ENCODE data around the gene TAF1C.
A peak's percentile ranks its signal among the peaks of the same experiment; 100 is the strongest.
"Not testable (repeated sequence)": the region's sequence is repeated elsewhere in the genome, so short reads cannot be mapped to it uniquely, and the experiment has no call there.

TAF1C gene, protein sequence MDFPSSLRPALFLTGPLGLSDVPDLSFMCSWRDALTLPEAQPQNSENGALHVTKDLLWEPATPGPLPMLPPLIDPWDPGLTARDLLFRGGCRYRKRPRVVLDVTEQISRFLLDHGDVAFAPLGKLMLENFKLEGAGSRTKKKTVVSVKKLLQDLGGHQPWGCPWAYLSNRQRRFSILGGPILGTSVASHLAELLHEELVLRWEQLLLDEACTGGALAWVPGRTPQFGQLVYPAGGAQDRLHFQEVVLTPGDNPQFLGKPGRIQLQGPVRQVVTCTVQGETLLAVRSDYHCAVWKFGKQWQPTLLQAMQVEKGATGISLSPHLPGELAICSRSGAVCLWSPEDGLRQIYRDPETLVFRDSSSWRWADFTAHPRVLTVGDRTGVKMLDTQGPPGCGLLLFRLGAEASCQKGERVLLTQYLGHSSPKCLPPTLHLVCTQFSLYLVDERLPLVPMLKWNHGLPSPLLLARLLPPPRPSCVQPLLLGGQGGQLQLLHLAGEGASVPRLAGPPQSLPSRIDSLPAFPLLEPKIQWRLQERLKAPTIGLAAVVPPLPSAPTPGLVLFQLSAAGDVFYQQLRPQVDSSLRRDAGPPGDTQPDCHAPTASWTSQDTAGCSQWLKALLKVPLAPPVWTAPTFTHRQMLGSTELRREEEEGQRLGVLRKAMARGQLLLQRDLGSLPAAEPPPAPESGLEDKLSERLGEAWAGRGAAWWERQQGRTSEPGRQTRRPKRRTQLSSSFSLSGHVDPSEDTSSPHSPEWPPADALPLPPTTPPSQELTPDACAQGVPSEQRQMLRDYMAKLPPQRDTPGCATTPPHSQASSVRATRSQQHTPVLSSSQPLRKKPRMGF

DNA sequence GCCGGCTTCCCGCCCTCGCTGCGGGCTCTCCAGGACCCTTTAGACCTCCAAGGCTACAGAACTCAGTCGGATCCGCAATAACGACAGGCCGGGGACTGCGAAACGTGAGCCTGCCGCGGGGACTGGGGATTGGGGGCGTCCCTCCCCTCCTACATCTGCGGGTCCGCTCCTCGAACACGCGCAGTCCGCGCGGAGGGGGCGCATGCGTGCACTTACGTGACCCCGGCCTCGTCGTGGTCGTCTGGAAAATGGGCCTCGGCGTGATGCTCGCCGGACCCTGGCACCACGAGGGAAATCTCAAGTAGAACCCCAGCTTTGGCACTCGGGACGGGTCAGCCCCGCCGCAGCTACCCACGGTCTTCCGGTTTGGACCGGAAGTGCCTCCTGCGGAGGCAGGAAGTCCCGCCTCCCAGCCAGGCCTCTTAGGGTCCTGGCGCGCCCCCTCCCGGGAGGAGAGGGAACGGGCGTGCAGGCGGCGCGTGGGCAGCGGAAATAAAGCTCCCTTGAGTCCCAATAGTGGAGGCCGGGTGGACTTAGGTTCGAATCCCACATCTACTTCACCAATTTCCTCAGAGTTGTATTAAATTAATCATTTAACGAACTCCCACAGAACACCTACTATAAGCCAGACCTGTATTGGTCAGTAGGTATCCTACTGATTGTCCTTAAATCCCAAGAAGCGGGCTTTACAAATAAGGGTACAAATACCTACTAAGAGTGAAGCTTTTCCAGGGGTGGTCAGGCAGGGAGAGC lies at the start of gene TAF1C:
Gene TAF1C, minus strand, starts transcription at position 373 of the 753 bp plus-strand sequence. CDS start 2,069 bp downstream, outside the sequence.
- DNase-seq = peak; percentile 91

DNA sequence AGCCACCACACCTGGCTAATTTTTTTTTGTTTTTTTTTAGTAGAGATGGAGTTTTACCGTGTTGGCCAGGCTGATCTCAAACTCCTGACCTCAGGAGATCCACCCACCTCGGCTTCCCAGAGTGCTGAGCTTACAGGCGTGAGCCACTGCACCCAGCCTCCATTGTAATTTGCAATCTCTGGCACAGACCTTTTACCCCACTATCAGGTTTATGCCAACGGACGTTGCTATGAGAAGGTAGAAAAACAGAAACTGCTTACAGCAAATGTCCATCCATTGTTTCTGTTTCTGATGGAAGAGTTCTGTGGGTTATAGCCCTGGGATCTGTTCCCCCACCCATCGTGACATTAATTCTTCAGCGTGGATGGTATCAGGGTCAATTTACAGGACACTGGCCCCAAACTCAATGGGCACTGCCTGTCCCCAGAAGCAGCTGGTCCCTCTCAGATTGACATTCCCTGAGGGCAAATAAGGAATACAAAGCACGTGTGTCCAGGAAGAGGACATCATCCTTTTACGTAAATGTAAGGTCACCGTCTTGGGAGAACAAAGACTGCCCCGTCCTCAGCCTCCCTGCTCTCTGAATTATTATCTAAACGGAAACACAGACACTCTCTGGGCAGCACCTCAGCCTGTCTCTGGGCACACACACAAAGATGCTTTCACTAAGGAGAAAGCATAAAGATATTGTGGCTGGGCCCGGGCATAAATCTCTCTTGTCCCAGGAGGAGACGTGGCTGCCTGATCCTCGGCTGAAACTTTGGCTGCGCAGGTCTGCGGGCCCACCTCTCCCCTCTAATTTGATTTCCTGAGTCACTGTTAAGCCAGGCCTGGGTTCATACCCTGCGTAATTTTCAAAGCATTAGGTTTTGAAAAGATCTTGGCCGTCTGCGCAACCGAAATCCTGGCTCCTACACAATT lies 47.7 kb upstream of the TAF1C start:
- no peak for DNase-seq

DNA sequence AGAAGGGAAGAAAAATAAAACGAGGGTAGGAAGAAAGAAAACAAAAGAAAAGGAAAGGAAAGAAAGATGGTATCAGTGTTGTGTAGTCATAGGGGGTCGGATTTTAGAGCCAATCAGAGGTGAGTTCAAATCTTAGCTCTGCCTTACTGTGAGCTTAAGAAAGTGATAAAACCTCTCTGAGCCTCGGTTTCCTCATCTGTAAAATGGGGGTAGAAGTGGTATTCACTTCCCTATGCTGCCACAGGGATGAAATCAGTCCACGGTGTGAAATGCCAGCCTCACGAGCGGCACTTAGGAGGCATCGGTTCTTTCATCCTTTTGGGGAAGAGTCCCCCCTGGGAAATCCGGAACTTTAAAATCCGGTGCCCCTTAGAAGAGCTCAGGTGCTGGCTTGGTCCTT lies 46.9 kb upstream of the TAF1C start:
- no peak for DNase-seq

DNA sequence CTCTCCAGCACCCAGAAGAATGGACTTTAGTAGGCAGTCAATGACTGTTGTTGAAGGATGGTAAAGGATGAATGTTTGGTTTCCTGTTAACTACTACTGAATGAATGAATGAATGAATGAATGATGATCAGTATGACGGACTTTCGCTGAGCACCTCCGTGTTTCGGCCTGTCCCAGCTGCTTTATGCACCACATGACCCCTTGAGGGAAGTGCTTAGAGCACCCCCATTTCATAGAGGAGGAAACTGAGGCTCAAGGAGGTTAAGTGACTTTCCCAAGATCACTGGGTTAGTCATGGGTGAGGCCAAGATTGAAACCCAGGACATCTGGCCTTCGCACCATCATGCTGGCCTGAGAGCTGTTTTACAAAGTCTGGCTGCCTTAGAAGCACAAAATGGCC lies 46.1 kb upstream of the TAF1C start:
- no peak for DNase-seq

DNA sequence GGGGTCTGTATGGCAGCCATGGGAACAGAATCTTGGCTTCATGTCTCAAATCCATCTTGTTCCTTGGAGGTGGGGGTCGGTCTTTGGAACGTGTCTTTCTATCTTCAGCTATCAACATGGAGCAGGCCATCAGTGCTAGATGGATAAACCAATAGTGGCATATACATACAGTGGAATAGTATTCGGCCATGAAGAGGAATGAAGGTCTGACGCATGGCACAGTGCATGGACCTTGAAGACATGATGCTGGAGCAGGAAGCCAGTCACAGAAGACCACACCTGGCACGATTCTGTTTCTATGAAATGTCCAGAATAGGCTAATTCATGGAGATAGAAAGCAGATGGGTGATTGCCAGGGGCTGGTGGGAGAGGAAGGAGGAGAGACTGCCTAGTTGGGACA lies 45.2 kb upstream of the TAF1C start:
- DNase-seq = no peak

DNA sequence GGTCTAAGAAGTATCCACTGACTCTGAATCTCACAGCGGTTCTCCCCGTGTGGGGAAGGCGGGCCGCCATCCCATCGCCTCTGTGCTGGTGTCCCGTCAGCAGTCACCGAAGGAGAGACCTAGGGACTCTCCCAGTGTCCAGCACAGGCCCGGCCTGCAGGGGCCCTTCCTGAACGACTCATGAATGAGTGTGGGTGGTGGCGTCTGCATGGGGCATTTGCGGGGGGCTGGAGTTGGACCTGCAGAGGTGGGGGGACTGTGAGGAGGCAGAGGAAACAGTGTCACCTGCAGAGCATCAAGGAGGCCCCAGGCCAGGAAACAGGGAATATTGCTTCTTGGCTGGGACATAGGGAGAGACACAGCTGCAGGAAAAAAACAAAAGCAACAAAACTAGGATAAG lies 42.6 kb upstream of the TAF1C start:
- no peak for DNase-seq

DNA sequence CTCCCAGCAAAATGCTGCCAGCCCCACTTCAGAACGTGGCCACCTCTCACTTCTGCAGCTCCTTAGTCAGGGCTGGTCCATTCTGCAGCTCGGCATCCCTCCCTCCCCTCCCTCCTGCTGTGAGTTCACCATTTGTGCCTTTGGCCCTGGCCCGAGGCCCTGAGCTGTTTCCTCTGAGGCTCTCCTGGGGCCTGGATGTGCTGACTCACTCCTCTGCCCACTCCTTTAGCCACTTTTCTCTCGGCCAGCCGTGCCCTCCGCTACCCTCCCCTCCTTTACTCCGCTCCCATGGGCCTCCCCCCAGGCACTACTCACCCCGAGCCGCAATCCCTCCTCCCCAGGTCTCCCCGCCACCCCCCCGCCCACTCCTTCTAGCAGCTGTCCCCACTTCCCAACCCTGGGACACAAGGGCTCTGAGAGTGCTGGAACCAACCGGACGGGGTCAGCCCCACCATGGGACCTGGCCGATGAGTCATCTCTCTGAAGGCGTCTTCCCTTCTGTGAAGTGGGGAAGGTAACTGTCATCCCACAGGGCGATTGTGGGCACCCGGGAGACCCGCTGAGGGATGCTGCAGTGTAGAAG lies 41.5 kb upstream of the TAF1C start:
- DNase-seq = no peak

DNA sequence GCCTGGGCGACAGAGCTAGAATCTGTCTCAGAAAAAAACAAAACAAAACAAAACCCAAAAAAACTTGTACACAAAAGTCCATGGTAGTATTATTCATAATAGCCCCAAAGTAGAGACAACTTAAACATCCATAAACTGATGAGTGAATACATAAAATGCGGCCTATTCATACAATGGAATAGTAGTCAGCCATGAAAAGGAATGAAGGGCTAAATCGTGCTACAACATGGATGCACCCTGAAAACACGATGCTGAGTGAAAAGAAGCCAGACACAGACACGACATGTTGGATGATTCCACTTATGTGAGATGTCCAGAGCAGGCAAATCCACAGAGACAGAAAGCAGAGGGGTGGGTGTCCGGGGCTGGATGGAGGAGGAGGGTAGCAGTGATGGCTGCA lies 40.7 kb upstream of the TAF1C start:
- no peak for DNase-seq

DNA sequence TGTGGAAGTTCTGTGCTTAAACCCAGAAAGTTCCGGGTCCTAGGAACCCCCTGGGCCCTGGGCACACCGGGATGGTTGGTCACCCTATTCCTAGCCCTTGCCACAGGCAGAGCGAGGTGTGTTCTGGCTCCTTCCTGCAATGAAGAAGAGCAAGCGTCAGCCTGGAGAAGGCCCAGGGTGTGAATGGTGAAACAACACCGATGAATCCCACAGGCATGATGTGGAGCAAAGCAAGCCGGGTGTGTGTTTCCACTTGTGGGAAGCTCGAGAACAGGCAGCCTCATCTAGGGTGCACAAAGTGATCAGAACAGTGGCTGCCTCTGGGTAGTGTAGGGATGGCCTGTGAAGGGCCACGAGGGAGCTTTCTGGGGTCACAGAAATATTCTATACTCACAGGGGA lies 39.2 kb upstream of the TAF1C start:
- no peak for DNase-seq

DNA sequence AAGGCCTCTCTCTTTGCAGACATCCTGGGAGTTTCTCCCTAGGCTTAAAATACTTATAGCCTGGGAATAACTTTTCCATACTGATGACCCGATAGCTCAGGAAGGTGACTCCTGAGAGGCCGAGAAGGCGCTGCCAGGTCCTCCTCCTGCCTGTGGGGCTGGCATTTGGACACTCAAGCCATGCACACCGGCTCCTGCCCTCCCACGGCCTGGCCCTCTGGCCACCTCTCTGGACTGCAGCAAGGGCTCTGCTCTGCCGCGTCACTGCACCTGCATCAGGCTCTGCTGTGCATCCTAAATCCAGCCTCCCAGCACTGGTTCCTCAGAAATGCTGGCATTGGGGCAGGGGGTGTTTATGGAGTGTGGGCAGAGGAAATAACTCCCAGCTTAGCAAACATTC lies 38.7 kb upstream of the TAF1C start:
- DNase-seq = no peak

DNA sequence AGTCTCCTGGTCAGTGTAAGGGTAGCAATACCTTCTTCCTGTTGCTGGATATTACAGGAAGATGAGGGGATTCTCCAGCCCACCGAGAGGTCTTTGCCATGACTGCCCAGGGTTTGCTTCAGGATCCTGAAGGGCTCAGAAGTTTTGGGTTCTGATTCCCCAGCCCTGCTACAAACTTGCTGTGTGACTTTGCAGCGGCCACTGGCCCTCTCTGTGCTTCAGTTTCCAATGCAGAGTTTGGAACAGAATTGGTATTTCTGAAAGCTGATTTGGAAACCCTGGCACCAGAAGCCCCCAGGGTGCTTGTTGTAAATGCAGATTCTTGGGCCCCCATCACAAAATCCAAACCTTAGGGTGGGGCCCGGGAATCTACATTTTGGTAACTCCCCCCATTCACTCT lies 38.3 kb upstream of the TAF1C start:
- DNase-seq = no peak

DNA sequence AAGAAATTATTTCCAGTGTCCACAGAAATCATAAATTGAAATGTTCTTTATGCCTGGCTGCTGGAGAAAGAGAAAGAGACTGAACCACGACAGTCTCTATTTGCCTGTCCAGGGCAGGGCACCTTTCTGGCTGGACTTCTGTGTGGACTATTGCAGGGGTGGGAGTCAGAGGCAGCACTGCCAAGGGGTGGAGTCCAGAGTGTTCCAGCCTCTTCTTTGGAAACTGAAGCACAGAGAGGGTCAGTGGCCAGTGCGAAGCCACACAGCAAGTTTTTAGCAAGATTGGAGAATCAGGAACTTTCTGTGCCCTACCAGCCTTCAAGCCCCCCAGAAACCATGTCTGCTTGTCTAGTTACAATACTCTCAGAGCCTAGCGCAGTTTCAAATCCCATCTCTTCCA lies 37.7 kb upstream of the TAF1C start:
- DNase-seq = no peak

DNA sequence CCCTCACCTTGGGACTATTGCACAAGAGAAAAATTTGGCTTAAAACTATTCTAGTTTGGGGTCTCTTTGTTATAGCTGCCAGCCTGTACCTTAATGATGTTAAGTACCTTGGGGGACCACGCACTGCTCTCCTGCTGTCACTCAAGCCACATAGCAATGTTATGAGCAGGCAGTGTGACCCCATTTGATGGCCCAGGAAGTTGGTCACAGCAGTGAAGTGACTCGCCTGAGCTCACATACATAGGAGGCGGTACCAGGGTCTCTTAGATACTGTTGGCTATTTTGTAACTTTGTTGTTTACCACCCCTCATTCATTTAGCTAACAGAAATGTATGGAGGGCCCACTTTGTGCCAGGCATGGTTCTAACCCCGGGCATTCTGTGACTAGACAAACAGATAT lies 36.6 kb upstream of the TAF1C start:
- DNase-seq = no peak

DNA sequence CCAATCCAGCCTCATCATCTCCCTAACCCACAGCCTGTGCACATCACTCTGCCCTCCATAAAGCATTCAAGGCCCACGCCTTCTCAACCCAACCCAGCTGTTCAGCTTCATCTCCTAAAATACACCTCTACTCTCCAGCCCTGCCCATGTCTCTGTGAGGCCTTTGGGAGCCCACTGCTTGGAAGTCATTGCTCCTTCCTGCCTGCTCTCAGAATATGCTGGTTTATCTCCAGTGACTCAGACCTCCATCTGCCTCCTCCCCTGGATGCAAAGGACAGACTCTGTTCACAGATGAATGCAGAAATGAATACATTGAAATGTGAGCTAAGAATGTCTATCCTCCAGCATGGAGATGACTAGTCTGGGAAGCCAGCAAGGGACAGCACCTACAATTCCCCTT lies 34.0 kb upstream of the TAF1C start:
- no peak for DNase-seq

DNA sequence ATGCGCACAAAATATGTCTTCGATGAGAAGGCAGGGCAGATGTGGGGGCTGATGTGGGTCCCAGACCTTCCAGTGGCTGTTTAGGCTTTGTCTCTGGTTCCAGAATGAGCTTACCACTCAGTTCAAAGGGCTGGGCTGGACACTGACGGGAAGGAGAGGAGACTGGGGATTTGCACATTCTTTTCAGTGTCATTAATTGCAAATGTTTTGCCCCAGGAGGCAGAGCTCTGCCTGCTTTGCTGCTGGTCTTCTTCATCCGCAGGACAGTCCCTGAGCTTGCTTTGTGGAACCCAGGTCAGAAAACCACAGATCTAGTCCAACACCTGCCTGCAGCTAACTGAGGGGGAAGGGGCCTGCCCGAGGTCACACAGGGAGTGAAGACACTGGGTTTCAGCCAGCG lies 32.1 kb upstream of the TAF1C start:
- no peak for DNase-seq

DNA sequence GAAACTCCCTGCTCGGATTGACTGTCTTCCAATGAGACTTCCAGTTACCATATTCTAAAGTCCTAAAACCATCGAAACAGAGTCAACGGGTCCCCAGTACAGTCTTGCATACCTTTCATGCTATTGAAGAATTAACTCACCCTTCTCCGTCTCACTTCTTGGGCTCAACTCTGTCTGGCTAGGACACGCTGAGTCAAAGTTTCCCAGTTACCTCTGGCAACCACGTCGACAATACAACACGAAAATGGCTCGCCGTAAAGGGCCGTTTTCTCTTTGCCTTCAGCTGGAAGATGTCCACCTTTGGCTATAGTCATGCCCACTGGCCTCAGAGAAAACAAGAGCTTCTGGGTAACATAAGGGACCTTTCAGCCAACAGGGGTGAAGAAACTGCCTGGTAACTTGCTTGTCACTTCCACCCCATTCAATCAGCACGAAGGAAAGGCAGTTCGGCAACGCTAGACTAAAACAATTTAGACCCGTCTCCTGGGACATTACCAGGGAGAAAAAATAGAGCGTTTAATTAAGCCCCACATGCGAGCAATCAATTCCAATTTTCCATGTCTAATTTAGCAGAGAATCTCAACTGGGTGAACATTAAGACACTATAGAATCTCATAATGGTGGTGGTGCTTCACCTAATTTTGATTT lies 31.4 kb upstream of the TAF1C start:
- DNase-seq = no peak

DNA sequence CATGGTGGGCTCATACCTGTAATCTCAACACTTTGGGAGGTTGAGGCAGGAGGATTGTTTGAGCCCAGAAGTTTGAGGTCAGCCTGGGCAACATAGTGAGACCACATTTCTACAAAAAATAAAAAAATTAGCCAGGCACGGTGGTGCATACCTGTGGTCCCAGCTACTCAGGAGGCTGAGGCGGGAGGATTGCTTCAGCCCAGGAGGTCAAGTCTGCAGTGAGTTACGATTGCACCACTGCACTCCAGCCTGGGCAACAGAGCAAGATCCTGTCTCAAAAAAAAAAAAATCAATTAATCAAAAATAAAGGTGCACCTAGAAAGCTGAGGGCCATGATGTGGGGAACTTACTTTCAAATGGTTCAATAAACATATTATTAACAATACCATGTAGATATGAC lies 29.3 kb upstream of the TAF1C start:
- DNase-seq = not testable (repeated sequence)

DNA sequence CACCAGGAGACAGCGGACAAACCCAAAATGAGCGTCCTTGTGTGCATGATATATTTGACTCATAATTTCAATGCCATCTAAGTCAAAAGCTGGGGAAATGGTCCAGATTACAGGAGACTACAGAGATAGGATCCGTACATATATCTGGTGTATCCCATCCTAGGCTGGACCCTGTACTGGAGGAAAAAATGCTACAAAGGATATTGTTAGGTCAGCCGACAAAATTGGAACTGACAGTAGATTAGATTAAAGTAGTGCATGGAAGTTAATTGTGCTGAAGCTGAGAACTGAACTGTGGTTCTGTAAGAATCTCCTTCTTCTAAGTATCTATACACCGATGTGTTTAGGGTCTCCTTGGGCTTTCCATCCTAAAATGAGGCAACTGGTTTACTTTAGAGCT lies 28.7 kb upstream of the TAF1C start:
- DNase-seq = no peak

DNA sequence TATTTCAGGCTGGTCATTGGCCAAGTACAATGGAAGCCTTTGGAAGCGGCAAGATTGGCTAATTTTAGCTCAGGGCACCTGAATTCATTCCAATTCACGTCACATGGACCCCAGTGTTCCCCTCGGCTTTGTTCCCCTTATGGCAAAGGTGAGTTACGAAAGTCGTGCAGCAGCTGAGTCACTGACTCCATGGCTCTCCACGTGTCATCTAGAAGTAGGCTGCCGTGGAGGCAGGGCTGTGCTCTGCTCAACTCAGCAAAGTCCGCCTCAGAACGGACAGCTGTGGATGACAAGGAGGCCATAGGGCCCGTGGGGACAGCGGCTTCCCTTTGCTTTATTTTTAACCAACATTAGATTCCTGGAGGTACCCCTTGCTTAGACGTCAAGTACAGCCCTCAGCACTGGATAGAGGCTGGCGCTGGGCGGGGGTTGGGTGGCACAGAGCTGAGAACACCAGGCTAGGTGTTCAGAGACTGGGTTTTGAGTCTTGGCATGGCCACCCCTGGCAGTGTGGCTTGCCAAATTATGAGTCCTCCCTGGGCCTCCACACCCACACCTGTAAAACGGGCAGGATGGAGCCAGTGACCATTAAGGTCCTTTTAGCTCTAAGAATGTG lies 27.7 kb upstream of the TAF1C start:
- no peak for DNase-seq

DNA sequence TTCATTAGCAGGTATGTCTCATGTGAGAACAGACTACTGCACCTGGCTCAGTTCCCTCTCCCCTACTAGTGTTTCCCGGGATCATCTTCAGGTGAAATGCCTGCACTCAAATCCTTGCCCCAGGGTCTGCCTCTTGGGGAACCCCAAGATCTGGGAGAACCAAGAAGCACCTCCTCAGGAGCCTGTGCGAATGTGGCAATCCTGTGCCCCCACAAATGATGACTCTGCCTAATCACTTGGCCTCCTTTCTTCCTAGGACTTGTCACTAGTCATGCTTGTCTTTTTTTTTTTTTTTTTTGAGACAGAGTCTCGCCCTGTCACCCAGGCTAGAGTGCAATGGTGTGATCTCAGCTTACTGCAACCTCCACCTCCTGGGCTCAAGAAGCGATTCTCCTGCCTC lies 25.8 kb upstream of the TAF1C start:
- DNase-seq = no peak

DNA sequence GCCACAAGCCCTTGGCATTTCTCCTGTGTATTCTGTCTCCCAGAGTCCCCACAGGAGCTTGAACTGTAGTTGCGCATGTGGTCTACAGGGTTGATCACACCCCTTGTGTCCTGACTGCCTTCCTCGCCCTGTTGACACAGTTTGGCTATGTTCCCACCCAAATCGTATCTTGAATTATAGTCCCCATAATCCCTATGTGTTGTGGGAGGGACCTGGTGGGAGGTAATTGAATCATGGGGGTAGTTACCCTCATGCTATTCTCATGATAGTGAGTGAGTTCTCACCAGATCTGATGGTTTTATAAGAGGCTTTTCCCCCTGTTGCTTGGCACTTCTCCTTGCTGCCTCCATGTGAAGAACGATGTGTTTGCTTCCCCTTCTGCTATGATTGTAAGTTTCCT lies 25.3 kb upstream of the TAF1C start:
- no peak for DNase-seq
